HG03565 (cell line): ENCODE measurements around the gene MYCN.
"Not testable (repeated sequence)": the region's sequence is repeated elsewhere in the genome, so short reads cannot be mapped to it uniquely, and the experiment has no call there.

Experiments
- ATAC-seq: cut with Tn5 transposase; IDR thresholded peaks from one replicate; pipeline ENCODE4 v1.9.1; 2021; ENCODE audit warnings: mild to moderate bottlenecking, moderate library complexity; ENCODE audit not compliant: unreplicated experiment

Gene MYCN

DNA sequence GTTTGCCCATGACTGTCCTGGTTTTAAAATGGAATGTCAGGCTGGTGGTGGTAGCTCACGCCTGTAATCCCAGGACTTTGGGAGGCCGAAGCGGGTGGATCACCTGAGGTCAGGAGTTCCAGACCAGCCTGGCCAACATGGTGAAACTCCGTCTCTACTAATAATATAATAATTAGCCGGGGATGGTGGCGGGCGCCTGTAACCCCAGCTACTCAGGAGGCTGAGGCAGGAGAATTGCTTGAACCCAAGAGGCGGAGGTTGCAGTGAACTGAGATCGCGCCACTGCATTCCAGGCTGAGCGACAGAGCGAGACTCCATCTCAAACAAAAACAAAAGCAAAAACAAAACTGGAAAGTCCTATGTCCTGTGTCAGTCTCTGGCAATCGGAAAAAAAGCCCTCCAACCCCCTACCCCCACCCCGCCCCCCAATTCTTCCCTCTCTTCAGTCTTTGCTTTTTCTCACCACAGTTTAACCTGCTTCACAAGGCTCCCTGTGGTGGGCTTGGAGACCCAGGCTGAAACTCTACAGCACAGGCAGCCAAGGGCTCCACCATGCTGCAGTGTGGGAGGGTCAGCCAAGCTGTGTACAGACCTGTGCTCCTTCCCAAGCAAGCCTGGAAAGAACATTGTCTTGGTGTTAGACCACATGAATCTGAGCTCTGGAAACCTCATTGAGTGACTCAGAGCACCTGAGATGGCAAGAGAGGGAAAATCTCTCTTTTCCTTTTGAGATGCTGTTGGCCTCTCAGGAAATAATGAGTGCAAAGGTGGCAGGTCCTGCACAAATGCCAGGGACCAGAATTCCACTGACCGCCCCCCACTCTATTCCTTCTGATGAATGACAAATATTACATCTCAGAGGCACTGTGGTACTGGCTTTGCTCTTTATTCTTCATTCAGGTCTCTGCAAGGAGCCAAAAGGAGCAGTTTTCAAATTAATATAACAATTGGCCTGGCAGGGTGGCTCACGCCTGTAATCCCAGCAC lies 16.7 kb downstream of the MYCN start:
- ATAC-seq = no peak

DNA sequence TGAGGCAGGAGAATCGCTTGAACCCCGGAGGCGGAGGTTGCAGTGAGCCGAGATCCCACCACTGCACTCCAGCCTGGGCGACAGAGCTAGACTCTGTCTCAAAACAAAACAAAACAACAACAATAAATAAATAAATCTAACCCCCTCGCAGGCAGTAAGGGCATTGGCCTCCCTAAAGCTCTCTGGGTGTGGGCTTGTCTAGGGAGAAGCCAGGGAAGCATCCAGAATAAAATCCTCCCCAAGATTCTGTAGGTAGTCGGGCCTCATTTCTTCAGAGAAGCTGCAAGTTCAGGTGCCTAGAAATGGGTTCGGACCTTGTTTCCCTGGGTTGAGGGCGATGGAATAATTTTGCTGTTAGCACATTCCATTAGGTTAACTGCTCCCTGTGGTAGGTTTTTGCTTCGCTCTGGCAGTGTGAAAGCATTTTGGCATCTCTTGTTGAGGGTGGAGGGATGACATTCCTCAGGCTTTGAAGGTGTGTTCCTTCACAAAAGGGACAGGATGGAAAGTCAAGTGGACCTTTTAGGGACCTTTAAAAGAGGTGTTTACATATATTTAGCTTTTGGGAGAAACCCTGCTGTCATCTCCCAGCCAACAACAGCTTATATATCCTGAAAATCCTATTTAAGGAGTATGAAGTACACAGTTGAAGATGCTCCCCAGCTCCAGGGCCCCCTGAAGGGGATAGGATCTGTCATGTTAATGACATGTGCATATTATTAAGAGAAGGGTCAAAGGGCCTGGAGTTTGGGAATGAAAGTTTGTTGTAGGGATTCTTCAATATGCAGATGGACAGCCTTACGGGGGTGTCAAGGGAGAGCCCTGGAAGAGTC lies 17.7 kb downstream of the MYCN start:
- ATAC-seq = no peak

DNA sequence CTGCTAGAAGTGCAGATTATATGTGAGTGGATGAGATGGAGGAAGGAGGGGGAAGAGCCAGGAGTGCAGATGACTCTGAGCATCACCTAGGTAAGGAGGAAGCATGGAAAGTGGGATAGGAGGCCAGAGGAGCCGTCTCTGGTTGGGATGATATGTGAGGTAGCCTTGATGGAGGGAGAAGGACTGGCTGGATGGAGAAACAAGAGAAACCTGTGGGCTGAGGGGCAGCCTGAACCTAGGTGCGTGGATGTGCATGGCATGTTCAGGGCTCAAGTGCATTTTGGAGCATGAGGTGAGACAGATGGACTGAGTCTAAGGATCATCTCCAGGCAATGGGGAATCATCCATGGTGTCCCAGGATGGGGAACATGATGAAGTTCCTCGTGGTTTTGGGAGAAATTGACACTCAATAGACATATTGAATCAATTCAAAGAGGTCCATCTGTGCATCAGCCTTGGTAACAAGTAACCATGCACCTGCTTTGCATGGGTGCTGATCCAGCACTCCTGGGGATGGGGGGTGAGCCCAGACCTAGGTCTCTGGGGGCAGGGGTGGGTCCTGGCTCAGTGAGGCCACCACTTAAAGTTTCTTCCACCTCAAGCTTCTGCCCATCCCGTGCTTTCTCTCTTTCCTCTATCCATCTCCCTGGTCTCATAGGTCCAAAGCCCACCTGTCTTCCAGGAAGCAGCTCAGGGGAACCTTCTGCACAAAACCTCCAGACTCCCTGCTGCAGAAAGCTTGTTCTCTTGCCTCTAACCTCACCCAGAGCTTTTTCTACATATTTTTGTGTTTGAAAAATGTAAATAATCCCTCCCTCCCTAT lies 19.2 kb downstream of the MYCN start:
- no peak for ATAC-seq

DNA sequence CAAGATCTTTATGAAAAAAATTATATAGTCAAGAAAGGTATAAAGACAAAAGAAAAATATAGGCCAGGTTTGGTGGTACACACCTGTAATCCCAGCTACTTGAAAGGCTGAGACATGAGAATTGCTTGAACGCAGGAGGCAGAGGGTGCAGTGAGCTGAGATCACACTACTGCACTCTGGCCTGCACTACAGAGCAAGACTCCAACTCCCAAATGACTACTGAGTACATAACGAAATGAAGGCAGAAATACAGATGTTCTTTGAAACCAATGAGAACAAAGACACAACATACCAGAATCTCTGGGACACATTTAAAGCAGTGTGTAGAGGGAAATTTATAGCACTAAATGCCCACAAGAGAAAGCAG lies 19.8 kb downstream of the MYCN start:
- not testable (repeated sequence) for ATAC-seq

DNA sequence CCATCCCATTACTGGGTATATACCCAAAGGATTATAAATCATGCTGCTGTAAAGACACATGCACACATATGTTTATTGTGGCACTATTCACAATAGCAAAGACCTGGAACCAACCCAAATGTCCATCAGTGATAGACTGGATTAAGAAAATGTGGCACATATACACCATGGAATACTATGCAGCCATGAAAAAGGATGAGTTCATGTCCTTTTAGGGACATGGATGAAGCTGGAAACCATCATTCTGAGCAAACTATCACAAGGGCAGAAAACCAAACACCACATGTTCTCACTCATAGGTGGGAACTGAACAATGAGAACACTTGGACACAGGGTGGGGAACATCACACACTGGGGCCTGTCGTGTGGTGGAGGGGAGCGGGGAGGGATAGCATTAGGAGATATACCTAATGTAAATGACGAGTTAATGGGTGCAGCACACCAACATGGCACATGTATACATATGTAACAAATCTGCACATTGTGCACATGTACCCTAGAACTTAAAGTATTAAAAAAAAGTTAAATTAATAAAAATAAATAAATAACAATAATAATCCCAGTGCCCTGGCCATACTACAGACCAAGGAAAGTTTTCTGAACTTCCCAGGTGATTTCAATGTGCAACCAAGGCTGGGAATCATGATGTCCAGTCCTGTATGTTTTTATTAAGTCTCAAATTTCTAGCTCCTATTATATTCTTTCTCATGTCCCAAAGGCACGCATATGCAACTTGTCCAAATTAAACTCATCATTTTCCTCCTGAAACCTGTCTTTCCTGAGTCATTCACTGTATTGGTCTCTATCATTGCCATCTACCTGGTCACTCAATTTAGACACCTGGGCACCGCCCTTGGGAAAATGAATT lies 23.0 kb downstream of the MYCN start:
- not testable (repeated sequence) for ATAC-seq

DNA sequence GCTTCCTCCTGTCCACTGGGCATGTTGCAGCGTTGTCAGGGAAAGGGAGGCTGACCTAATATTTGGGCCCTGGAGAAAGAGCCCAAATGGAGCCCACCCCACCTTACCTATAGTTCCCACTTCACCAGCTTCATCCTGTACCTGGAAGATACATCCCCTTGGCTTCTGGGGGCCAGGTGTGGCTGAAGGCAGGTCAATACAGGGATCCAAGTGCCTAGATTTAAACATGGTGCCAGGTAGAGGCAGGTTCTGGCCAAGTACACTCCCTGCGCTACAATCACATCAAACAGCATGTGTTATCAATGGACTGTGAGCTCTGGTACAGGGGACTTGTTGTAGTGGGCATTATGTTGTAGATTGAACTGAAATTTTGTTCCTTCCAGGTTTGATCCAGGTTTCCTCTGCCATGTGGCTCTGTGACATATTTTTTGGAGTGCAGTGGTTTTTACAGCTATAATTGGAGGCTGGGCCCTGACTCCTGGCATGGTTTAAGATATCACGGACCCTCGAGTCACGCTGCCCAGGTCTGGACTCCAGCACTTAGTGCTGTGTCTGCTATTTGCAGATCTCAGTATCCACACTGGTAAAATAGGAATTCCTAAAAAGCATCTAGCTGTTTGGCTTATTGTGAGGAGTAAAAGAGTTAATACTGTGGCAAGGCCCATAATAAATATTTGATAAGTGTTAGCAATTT lies 23.8 kb downstream of the MYCN start:
- no peak for ATAC-seq

DNA sequence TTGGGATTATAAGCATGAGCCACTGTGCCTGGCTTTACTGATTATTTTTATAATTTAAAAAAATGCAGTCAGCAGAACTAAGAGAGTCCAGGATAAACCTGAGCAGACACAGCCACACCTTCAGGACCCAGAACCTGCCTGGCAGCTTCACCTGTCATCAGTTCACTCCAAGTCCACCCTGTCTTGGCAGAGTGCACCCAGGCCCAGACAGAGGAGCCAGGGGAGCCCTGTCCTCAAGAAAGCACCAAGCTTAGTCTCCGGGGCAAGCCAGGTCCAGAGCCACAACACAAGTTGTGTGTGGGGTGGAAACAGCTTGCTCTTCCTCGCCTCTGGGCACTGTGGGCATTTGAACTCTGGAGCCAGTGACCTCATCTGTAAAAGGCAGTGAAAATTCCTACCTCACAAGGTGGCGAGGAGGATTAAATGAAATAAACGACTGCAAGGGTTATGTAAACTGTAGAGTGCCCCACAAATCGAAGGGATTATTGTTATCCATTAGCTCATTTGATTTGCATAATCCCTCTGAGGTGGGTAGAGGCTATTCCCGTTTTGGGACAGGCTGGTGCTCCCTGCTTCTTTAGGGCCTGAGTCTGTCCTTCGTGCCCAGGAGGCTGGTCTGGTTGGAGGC lies 24.7 kb downstream of the MYCN start:
- ATAC-seq = no peak

DNA sequence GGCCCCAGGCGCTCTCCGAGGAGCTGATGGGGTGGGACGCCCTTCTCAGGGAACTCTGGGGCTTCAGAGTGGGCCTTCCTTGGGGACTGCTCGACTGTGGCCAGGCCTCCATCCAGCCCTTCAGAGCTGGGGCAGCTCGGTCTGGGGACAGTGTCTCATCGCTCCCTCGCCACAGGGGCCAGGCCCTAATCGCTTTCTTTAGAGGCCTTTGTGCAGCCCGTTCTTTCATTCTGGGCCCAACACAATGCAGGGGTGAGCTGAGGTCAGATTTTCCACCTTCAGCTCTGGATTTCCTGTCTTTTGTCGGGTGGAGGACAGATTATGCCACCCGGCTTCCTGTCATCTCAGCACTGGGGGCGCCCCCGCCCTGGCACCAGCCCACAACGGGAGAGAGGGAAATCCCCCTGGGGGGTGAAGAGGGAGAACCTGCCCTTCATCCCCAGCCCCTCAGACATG lies 25.2 kb downstream of the MYCN start:
- ATAC-seq = no peak

DNA sequence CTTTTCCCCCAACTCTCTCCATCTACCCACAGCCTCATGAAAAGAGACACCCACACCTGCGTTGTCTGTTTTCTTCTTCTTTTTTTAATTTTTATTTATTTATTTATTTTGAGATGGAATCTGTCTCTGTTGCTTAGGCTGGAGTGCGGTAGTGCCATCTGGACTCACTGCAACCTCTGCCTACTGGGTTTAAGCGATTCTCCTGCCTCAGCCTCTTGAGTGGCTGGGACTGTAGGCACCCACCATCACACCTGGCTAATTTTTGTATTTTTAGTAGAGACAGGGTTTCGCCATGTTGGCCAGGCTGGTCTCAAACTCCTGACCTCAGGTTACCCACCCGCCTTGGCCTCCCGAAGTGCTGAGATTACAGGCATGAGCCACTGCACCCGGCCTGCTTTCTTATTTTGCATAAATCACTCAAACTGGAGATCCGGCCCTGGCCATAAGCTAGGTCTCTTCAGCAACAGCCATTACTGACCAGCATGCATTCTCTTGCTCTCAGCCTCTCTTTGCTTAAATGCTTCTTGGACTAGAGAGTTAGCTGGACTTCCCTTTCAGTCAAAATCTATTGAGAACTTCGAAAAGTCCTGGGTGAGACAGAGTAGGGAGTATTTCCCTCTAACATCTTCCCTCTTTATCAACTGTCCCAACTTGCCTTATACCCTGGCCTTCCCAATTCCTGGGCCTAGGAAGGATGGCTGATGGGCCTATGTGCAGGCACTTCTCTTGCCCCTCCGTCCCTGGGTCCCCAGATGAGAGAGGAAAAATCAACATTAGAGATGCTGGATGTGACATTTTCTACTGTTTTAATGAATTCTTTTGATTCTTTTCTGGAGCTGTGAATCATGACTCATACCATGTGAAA lies 27.3 kb downstream of the MYCN start:
- ATAC-seq = no peak

DNA sequence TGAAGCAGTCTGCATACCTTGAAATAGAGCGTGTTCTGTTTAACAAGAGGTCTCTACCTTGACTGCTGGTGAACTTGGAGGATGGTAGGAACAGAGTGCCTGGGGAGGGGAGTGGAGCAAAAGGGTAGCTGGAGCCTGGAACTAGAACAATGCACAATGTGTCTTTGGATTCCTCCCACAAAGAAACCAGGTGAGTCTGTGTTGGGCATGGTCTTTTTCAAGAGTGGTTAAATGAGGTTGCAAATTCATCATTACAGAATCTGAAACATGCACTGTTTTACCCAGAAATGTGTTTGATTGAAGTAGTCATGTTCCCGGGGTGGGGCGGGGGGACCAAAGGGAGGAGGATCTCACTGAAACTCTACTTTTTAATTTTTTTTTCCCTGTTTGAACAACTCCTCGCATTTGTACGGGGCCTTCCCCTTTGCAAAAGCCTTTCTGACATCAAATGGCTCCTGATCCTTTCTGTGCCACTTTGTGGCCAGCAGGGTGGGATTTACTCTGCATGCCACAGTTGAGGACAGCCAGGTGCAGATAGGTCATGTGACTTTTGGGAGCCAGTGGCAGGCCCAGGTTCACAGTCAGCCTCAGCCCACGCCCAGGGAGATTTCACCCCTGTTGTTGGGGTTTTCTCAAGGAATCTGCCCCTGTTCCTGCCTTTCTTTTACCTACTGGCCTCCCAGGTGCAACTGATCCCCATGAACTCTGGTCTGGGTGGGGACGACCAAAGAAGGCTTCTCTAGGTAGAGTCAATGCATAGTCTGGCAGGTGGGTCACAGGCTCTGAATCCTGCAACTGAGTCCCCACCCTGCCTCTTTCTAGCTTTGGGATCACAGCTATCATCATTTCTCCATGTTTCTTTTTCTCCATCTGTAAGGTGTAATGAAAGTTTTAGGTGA lies 28.2 kb downstream of the MYCN start:
- no peak for ATAC-seq

DNA sequence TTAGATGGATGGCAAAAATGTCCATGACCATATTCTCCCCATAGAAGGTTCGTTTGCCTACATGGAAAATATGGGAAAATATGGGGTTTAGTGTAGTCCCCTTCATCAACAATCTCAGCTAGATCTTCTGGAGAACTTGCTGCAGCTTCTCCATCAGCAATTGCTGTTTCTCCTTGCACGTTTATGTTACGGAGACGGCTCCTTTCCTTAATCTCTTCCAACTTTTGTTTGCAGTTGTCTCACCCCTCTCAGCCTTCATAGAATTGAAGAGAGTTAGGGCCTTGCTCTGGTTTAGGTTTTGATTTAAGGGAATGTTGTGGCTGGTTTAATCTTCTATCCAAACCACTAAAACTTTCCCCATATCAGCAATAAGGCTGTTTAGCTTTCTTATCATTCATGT lies 28.9 kb downstream of the MYCN start:
- no peak for ATAC-seq

DNA sequence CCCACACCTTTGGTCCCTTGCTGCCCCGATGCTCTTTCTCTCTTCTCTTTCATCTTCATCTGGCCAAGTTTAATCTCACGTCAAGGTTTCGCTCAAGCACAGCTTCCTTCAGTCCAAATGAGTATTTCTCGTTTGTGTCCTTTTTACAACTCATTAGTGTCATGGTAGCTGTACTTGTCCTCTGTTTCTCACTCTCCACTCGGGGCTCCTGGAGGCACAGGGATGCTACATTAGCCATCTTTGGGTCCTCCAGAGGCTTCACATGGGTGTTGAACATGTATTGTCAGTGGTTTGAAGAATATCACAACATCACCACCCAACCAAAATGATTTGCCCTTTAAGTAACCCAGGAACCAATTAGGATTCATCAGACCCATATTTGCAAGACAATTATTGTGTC lies 30.4 kb downstream of the MYCN start:
- ATAC-seq = no peak

DNA sequence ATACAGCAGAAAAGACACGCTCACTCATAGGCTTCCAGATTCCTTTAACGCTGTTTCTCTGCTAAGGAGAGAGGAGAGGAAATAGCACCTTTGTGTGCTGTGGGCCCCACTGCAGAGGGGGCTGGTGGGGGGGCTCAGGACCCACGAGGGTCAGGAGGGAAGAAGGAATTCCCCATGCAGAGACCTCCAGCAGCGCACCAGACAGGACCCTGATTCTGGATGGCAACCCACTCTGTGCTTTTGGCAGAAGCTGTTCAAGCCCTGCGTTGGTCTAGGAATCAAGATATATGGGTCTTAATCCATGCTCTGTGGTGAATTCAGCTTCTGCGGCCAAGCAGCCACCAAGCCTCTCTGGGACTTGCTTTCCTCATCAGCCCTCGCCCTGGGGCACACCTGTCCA lies 31.0 kb downstream of the MYCN start:
- ATAC-seq = no peak

DNA sequence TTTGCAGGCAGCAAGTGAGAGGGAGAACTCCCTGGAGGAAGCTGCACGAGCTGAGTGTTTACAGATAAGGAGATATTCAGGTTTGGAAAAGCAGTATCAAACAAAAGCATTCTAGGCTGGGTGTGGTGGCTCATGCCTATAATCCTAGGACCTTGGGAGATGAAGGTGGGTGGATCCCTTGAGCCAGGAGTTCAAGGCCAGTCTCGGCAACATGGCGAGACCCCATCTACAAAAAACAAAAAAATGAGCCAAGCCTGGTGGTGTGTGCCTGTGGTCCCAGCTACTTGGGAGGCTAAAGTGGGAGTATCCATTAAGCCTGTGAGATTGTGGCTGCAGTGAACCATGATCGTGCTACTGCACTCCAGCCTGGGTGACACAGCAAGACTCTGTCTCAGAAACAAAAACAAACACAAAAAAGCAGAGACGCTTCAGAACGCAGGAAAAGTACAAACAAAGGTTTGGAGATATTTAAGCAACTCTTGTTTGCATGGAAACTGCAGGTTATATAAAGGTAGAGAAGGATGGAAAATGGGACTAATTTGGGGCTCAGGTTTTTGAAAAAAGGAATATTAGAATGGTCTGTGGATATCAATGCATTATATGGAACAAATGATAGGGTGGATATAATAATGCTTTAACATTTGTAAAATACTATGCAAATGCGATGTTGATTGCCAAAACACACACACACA lies 31.6 kb downstream of the MYCN start:
- no peak for ATAC-seq

DNA sequence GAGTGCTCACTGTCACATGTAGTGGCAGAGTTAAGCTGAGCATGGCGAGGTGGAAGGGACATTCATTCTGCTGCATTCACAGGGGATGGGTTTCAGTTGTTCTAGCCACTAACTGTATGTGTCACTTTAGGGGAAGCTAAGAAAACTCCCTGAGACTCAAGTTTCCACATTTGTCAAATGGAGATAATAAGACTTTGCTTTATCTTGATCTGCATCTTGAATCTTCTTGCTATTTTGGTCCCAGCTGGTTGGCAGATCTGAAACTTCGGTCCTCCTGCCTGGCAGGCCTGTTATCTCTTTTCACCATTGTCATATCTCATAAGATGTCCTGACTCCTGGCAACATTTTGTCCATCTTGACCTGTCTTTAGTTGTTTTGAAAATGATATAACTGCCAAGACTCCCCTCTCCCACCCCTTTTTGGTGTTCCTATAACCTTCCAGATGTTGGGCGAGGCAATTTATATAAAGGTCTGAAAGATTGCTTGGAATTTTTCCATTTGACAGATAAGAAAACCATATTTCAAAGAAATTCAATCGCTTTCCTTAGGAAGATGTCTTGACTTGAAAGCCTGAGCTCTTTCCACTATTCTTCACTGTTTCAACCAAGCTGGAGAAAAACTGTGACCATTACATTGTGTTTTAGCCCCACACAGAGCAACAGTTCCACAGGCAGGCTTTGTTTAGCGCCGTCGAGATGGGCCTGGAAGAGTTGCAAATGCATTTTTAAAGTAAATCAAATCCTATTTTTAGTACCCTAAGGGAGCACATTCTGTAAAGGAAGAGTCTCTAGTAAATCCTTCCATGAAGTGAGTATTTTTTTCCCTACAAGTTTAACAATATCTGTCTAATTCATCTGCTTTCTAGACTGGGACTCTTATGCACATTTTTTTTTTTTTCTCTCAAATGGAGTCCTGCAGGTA lies 33.4 kb downstream of the MYCN start:
- ATAC-seq = no peak
